ENCODE data around the gene PRR18.

The PRR18 gene

DNA sequence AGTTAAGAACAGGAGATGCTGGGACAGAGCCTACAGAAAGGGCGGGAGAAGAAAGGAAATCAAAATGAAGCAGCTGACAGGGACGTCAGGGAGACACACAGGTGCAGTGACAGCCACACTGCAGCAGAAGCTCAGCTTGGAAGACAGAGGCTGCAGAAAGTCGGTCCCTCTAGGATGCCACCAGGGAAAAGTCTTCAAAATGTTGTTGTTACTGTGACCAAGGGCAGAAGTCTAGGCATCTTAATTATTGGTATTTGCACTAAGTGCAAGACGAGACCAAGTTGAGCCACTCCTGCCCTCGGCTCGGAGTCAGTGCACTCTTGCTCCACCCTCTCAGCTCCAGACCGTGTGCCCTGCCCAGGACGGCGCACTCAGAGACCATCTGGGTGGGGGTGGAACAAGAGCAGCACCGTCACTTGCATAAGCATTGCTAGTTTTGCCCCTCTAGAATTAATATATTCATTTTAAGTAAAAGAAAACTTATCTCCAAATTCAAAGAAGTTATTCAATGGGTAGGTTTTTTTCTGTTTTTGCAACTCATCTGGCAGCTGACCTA is 2.6 kb downstream of the PRR18 start:
- no peak for DNase-seq

DNA sequence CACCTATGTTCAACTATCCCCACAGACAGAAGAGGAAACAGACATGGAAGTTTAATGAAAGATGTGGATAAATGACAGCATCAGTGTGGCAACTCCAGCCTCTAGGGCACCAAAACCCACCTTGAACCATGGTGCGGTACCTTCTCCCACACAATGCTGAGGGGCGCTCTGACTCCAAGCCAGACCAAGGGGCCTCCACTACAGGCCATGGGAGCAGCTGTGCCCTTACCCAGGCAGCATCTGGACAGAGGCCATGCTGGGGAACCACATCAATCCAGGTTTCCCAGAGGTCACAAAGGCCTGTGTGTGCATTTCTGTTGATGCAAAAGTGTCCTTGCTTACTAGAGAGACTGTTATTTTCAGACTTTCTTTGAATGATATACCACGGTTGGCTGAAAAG is 4.1 kb downstream of the PRR18 start:
- no peak for DNase-seq

DNA sequence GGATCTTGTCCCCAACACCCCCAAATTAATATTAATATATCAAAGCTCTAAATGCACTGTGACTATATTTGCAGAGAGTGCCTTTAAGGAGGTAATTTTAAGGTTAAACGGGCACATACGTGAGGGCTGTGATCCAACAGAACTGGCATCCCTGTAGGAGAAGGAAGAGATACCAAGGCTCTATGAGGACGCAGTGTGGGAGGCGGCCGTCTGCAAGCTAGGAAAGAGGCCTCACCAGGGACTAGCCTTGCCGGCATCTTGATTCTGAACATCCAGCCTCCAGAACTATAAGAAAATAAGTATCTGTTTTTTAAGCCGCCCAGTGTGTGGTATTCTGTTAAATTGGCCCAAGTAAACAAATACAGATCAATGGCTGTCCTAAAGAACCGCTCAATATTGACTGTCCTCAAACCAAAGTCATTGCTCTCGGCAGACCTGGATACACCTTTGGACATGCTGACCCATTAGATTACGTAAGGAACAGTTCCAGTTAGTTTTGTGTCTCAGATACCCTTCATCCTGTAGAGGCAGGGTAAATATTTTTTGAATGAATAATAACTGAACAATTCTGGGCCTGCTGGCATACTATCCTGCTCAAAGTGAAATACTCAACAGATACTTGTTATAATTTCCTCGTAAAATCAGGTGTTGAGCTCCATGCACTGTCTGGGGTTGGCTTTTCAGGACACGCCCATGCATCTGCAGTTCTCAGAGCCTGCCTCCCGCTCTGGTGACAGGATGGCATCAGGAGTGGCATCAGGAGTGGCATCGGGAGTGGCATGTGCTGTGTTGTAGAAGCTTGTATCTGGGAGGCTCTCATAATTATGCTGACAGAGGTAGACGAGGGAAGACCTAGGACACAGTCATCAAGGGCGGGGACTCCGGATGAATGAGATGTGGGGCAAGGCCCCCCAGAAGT is 6.3 kb downstream of the PRR18 start:
- DNase-seq, result no peak

DNA sequence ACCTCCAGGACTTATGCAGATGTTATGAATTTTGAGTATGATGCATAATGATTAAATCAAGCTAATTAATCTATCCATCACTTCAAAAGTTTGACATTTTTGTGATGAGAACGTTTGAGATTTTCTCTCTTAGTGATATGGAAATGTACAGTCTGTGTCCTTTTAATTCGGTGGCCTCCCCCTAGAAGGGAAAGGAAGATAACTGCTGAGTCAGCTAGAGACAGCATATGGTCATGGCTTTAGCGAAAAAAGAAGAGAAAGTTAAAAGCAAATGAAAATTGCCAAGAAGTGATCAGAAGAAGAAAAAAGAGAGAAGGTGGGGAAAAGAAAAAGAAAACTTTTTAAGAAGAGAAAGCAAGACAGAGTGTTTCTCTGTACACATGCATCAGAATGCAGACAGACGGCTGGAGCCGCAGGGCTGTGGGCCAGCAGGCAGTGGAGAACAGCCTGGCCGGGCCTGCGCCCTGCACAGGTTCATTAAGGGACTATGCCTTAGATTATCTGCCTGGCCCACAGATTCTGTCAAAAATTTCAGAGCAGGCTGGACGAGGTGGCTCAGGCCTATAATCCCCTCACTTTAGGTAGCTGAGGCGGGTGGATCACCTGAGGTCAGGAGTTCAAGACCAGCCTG is 7.7 kb downstream of the PRR18 start:
- no peak for DNase-seq

DNA sequence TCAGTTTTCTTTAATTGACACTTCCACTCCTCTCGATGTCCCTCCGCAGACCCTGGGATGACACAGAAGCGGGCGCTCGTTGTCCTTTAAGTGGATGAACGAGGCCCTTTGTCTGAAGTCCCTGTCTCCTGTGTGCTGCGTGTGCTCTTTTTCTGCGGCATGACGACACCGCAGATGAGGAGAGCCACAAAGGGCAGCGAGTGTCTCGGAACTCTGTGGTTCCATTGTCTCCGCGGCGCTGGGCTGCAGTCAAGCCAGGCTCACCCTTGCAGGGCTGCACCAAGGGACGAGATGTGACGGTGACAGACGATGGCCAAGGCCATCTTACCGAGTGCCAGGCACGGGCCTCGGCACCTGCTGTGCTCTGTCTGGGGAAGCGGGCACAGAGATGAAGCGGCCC is 10.6 kb downstream of the PRR18 start:
- no peak for DNase-seq

DNA sequence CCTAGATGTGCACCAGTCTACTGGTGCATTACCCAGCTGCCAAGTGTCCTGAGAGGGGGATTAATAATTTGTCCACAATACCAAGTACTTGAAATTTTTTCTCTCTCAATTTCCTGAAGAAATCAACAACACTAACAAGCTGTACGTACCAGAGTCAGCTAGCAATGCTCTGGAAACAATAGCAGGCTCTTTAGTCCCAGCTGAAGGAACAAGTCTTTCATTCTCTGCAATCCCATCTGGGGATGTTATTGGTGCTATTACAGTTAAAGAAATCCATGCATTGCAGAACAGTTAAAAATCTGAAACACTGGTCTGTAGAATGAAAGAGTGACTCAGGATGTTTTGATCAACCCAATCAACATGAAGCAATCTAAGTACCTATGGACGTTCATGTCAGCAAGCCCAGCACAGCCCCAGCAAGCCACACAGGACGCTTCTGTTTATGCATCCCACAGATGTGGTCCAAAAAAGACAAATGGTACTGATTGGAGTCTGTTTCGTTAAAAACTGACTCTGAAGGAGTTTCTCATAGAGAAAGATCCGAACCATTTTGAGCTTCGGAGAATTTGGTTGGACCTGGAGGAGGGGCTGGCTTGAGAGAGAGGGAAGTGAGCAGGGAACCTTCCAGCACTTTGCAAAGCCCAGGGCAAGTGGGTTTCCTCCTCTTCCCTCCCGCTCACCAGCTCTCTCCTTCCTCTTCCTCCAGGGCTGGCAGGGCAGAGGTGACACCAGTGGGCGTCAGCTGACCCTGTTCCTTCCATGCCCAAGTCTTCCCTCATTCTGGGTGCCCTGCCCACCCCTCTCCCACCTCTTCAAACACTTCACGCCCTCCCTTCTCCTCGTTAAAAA is 11.9 kb downstream of the PRR18 start:
- DNase-seq, result no peak

DNA sequence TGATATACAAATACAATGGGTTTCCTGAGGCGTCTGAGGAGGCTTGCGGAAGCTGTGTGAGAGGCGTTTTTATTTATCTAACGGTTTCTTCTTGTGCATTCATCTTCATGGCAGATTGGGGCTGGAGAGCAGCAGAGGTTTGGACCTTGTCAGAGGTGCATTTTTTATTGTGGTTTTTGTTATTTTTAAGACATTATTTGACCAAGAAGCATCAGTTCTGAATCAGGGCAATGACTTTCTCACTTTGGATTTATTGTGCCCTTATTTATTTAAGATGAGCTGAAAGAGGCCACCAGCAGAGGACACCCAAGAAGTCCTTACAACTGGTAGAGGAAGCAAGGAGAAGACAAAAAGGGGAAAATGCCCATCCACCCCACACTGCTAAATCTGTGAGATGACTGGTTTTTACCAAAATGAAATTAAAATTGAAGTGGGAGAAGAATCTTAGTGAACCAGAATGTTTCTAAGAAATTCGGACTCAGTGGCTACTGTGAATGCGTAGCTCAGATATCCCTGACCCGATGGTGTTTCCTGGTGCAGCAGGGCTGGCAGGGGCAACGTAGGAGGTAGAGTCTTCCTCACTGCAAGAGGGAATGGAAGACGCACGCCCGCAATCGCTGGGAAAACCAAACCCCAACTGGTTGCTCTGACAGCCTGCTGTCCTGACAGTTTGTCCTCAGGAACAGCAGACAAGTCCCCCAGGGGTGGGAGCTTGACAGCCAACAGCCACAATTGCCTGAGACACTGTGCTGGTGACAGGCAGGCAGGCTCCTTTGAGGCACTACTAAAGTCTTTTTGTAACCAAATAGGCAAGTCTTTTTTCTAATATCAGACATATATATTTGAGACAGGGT is 14.2 kb downstream of the PRR18 start:
- DNase-seq, result no peak

DNA sequence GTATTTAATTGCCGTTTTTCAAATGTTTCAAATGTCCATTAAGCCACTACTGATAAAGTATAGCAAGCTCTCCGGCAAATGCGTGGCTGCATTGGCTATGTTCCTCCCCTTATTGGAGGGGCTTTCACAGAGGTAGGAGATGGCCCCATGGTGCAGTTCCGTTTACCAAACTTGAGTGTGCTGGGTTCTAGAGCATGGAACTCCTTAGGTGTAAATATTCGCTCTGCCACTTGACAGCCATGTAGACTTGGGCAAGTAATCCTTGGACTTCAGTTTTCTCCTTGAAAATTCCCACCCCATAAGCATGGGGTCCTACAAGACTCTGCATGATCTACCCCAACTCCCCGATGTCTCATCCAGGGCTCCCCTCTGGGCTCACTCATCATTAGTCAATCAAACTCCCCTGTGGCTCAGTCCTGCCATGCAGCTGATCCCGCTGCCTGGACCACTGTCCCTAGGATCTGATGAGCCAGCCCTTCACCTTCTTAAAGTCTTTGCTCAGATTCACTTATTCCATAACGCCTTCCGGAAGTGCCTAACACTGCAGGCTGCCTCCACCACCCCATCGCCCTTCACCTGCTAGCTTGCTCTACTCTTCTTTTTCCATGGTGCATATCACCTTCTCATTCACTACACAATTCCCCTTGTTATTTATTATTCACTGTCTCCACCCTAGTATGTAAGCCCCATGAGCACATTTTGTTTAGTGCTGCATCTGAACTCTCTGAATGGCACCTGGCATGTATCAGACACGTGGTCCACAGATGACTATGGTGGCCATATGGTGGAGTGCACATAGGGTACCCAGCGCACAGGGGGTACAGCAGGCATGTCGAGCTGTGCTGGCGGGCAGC is 18.8 kb downstream of the PRR18 start:
- no peak for DNase-seq

DNA sequence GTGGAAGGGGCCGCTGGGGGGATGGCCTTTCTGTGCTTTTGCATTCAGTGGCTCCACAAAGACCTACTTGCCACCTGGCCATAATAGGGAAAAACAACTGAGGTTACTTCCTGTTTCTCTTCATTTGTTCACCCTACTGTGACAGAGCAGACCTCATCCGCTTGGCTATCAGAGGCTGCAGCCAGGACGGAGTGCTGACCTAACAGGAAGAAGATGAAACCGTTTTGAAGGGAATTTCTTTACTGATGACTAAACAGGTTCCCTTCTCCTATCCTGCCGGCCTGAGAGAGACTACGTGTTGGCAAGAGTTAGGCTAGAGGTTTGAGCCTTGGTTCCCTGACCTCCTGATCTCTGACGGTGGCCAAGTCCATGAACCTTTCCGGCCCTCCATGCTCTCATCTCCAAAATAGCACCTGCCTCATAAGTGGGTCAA is 21.3 kb downstream of the PRR18 start:
- DNase-seq, result no peak

DNA sequence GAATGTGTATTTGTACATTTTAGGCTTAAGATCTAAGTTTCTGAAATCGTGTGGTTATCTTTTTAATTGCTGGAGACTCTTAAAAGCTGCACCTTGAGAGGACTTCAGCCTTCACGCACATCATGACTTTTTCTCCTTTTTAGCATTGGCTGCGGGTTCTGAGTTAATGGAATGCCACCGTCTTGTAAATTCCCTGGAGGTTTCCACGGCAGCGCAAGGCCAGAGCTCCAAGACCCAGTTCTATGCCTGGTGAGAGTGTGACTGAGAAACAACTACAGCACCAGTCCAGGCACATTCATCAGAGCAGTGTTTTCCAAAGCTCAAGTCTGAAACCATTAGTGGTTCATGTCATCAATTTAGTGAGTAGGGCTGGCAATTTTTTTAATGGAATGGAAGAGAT is 23.0 kb downstream of the PRR18 start:
- no peak for DNase-seq

DNA sequence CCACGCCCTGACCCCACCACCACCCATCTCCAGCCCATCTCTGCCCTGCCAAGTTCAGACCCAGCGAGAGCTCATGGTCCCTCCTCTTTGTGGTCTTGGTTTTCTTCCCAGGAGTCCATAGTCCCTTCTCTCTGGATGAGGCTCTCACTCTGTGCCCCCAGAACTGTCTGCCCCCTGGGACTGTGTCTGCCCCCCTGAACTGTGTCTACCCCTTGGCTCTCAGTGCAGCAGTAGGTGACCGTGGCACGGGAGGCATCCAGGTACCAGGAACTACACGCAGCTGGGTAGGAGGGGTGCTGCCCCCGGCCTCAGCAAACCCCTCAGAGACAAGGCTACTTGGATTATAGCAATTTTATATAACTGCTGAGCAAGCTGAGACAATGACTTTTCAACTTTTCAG is 23.6 kb downstream of the PRR18 start:
- DNase-seq, result no peak

DNA sequence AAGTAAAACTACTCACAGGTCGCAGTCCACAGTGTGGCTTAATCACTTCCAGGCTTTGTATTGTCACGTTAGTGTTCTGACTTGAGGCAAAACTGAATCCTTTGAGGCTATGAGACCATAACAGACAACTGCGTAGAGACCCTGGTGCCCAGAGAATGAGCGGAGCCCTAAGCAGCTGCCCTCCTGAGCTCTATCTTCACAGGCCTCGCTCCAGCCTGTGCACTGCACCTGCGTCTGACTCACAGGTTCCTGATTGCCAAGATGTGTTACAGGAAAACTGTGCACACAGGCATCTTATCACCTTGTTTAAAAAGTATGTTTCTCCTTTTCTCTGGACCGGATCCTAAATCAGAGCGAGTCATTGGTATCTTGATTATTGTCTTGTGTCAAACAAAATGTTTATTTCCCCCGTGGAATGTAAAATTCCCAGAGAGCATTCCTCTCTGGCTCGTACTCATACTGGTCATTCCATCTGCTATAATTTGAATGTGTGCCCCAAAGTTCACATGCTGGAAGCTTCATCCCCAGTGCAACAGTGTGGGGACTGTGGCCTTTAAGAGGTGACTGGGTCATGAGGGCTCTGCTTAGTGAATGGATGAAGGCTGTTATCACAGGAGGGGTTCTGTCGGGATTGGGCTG is 25.7 kb downstream of the PRR18 start:
- no peak for DNase-seq

DNA sequence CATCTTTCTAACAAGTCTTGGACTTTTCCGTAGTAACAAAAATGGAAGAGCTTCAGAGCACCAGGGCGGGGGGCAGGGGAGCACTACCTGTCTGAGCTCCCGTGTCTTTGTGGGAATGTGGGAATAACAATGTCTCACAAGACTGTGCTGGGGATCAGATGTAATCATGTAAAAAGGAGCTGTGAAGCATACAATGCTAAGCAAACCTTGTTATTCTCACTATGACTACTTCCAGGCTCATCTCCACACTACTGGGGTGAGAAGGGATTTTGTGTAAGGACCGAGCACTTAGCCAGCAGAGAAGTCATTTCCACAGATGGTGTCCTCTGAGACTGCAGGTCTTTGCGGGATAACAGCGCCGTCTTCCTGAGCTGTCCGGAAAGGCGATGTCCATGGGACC is 27.1 kb downstream of the PRR18 start:
- DNase-seq, result no peak

DNA sequence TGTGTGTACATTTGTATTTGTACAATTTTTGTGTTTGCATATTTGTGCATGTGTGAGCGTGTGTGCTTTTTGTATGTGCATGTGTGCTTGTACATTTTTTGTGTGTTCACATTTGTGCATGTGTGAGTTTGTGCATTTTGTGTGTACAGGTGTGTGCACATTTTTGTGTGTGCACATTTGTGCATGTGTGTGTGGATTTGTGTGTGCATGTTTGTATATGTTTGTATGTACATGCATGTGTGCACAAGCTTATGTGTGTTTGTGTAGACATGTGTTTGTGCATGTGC is 28.9 kb downstream of the PRR18 start:
- no peak for DNase-seq

DNA sequence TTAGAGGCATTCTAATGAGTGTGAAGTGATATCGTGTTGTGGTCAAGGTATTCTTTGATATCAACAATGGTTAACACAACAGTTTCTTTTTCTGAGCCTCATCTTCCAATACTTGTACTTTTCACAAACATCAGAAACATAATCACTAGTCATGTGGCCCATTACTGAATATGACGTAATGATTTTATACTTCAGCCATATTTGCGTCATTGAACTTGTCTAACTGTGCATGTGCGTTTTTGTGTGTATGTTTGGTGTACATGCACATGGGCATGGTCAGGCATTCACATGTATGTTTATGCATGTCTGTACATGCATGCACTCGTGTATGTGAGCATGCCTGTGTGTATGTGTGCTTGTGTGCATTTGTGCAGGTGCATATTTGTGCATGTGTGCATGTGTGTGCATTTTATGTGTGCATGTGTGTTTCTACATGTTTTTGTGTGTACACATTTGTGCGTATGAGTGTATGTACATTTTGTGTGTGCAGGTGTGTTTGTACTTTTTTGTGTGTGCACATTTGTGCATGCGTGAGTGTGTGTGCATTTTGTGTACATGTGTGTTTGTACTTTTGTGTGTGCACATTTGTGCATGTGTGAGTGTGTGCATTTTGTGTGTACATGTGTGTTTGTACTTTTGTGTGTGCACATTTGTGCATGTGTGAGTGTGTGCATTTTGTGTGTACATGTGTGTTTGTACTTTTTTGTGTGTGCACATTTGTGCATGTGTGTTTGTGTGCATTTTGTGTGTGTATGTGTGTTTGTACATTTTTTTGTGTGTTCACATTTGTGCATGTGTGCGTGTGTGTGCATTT is 29.4 kb downstream of the PRR18 start:
- DNase-seq, result no peak

DNA sequence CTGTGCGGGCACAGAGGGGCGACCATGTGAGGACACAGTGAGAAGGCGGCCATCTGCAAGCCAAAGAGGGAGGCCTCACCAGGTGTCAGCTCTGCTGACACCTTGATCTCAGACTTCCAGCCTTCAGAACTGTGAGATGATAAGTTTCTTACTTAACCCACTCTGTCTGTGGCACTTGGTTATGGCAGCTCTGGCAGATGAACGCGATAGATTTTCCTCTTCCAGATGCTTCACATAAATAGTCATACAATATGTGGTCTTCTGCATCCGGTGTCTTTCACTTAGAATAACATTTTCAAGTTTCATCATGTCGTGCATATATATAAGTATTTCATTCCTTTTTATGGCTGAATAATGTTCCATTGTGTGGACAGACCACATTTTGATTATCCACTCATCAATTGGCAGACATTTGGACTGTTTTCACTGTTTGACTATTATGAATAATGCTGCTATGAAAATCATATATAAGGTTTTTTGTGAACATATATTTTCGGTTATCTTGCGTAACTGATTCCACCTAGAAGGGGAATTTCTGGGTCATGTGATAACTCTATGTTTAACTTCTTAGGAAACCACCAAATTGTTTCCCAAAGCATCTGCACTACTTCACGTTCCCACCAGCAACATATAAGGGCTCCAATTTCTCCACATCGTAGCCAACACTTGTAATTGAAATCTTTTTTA is 30.2 kb downstream of the PRR18 start:
- no peak for DNase-seq

DNA sequence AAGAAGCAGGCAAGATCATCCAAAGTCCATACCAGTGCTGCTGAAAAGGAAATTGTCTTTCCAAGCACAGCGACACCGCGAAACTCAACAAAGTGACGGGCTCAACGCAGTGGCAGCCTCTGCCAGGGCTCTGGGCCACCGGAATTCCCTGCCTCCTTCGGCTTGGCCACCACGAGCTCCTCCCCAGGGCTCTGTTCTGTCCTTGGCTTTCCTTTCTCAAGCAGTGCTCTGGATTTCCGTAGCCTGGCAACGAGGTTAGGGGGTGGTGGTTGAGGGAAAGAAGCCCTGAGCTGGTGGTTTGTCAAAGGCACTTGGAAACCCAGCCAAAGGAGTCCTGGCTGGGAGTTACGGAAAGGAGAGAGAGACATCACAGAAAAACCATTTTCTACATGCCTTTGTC is 31.2 kb downstream of the PRR18 start:
- no peak for DNase-seq

DNA sequence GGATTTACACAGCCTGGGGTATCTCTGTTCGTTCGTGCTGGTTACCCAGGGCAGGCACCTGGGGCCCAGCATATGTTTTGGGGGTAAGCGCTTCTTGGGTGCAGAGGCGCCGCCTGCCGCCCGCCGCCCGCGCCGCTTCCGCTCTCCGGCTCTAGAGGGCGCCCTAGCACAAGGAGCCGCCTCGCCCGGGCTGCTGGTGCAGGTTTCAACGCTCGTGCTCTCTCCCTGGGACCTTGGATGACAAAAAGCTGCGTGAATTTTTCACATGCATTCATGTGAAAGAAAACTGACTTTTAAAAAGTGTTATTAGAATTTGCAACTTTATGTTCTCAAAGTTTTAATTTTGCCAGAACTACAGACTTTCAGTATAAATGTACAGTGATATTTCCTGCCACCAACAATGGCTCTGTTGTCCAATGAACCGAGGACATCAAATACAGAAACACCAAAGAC is 32.5 kb downstream of the PRR18 start:
- DNase-seq, result peak; percentile 51

DNA sequence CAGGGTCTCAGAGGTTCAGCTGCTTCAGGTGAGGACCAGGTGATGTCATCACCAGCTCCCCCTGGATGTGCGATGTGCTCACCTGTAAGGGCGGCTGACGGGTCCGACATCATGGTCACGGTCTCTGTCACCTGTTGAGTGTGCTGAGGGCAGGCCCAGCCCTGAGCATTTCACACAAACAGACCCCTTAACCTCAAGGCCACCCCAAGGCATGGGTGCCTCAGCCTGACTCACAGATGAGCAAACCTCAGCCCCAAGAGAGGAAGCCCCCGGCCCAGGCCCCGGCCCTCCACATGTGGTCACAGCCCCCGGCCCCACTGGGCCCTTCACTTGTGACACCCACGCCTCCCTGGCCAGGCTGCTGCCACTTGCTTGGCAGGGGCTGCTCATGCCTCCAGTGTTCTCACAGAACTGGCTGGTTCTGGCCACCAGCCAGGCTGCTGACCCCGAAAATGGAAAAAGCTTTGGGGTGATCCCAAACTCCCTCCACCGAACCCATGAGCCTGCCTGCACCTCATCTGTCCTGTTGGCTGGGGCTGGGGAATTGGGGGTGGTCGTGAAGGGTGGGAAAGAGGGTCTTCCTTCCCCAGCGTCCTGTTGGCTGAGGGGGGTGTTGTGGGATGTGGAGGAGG is 33.3 kb downstream of the PRR18 start:
- DNase-seq, result no peak

Measured in NCI-H345 (cell line).